AG04449 (cell line): ENCODE results near the gene SYNDIG1.

Source experiments
- CTCF ChIA-PET: fragments of 350-600 bp; formaldehyde crosslinking; extraction: SDS; loops from one replicate; lab custom pipeline; 2021; ENCODE audit warnings: antibody characterized with exemption; lab: Yijun Ruan, JAX
- POLR2A ChIA-PET: fragments of 400-600, 350-600 bp; formaldehyde crosslinking; extraction: SDS; loops from one replicate; lab custom pipeline; 2020; ENCODE audit warnings: antibody characterized with exemption, inconsistent platforms; lab: Yijun Ruan, JAX
- DNase-seq: peaks from one replicate; pipeline ENCODE4 v3.0.0-alpha.2; 2010; ENCODE audit warnings: low read depth, low spot score
- H3K4me3 ChIP-seq: 2 replicates; pipeline ENCODE4 v1.5.1; 2011; ENCODE audit warnings: low read depth, mild to moderate bottlenecking, control low read depth, low read length
- CTCF ChIP-seq: IDR thresholded peaks from one replicate; pipeline ENCODE4 v1.5.1; 2011; ENCODE audit warnings: mild to moderate bottlenecking, moderate library complexity, low read length, control low read depth, inconsistent platforms; ENCODE audit not compliant: insufficient read depth; ENCODE audit errors: missing control alignments

The SYNDIG1 gene

DNA sequence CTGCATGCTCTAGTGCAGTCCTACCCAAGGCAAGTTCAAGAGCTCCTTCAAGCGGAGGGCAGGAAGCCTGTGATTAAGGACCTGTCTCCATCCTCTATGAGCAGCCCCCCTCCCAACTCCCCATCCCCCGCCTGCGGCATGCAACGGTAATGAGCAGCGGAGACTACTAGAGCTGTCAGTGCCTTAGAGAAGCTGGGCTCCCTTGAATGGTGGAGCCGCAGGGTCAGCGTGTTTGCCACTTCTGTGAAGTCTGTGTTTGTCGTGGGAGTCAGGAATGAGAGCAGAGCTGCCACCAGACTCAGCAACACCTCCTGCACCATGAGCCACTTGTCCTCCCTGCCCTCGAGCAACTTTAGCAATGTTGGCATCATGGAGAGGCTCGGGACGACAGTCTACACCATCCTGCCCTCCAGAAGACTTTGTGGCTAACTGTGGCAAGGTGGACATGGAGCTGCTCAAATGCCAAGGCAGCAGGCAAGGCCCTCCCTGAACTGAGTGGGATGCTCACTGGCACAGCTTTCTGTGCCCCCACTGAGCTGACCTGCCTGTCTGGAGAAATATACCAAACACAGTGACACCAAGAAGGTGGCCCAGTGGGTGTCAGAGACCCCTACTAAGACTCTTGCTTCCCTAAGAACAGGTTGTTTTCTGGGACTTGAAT, 23.8 kb upstream of the SYNDIG1 start:
- no peak for DNase-seq
- ChIA-PET CTCF (no interaction called here), POLR2A (no interaction called here)
- H3K4me3 ChIP-seq = no peak overlapping the region
- no peak for TF ChIP-seq CTCF

- no peak for TF ChIP-seq CTCF
- ChIA-PET POLR2A (no interaction called here), CTCF (no interaction called here)
- DNase-seq = no peak
- no peak overlapping the region for H3K4me3 ChIP-seq
Measured at GRCh38 chr20:24446811-24447210, 22.6 kb upstream of the SYNDIG1 start.

- DNase-seq = no peak
- CTCF ChIA-PET = interaction anchor here (1.1 kb wide), 1 partner anchor 330 kb away, joined by 3 read pairs; no protein-coding TSS in a partner anchor
- no peak for TF ChIP-seq CTCF
- H3K4me3 ChIP-seq = no peak overlapping the region
- POLR2A ChIA-PET = no interaction called here
Measured at GRCh38 chr20:24448170-24448569, 21.3 kb upstream of the SYNDIG1 start.

DNA sequence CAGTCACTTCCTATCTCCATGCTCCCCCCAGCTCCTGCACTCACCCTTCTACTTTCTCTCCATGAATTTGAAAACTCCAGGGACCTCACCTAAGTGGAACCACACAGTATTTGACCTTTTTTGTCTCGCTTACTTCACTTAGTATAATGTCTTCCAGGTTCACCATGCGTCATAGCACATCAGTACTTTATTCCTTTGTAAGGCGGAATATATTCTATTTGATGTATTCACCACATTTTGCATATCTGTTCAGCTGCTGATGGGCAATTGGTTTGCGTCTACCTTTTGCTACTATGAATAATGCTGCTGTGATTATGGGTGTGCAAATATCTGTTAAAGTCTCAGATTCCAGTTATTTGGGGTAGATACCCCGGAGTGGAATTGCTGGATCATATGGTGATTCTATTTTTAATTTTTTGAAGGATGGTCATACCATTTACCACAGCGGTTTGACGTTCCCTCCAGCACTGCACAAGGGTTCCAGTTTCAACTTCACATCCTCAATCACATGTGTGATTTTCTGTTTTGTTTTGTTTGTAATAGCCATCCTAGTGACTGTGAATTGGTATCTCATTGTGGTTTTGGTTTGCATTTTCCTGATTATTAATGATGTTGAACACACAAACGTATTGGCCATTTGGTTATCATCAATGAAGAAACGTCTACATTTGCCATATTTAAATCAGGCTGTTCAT, 20.3 kb upstream of the SYNDIG1 start:
- DNase-seq = no peak
- no peak overlapping the region for H3K4me3 ChIP-seq
- TF ChIP-seq CTCF = no peak
- ChIA-PET CTCF (interaction anchor here (1.1 kb wide), 1 partner anchor 329 kb away, joined by 3 read pairs; no protein-coding TSS in a partner anchor), POLR2A (no interaction called here)

- ChIA-PET CTCF (no interaction called here), POLR2A (no interaction called here)
- DNase-seq = no peak
- H3K4me3 ChIP-seq = no peak overlapping the region
- TF ChIP-seq CTCF = no peak
Measured at GRCh38 chr20:24450177-24450576, 19.3 kb upstream of the SYNDIG1 start.

DNA sequence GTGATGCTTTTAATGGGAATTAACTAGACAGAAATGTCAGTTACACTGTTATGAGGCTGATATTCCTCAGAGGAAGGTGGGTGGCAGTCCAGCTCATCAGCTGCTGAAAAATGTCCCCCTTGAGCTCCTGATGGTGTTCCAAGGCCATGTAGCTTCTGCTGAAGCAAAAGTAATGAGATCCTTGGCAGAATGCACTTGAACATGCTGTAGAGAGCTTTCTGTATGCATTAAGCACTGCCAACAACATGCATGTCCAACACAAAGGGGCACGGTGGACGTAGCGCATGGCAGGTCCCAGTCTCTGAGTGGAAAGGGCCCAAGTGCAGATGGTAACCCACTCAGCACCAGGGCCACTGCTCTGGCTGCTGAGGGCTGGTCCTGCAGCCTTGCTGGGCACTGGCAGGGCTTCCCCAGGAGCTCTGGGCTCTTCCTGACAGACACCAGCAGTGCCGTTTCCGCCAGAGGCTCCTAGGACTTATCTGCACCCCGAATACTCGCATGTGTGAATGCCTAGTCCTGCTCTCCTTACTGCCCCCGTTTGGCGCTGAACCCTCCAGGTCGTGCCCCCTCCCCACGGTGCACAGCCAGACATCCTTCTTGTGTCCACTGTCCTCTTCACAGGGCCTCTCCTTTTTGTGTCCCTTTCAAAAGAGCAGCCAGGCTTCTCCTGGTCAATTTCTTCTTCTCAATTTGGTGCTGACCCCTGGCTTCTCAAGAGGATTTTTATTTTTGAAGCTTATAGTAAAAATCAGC, 18.6 kb upstream of the SYNDIG1 start:
- no peak for TF ChIP-seq CTCF
- ChIA-PET CTCF (no interaction called here), POLR2A (no interaction called here)
- H3K4me3 ChIP-seq = no peak overlapping the region
- DNase-seq = no peak
